ENCODE data around the gene MYRIP.

The MYRIP gene

DNA sequence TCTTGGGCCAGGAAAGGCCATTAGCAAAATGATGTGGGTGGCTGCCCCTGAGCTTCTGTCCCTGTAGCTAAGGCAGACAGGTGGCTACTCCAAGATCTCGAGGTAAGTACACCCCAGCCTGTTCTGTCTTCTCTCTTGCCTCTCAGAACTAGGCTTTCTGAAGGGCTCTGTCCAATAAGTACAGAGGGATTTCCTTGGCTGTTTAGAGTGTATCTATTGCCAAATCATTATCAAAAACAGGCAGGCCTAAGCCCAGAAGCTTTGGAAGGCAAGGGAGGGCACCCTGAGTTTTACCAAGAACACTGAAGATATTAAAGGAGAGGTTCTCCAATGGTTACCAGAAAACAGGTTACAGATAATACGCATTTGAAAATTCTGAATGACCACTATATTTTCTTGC, 156.6 kb downstream of the MYRIP start:
- DNase-seq = no peak
- TF ChIP-seq CTCF (IDR thresholded peaks at IDR 0.05; ENCODE audit: low read depth, low read length, missing control alignments) = no peak
- H3K27me3 ChIP-seq (replicated peaks) = no peaks in the 10 kb centered on the region

DNA sequence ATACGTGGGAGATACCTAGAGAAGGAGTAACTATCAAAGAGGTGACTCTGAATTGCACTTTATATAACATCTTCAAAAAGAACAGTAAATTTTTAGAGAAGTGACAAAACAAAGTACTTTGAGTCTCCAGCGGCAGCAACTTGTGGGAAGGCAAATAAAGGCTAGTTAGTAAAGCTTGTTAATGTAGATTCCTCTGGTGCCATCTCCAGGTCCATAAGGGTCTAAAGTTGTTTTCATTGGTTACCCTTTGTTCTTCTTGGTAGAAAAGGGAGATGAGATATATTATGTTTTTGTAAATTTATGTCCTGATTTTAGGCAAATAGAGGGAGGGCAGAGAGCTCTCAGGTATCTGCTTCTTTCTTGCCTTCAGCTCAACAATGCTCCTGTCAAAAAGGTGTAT, 161.6 kb downstream of the MYRIP start:
- TF ChIP-seq CTCF (IDR thresholded peaks at IDR 0.05; ENCODE audit: low read depth, low read length, missing control alignments) = no peak
- Histone ChIP-seq H3K4me3 (ENCODE audit: low read depth, low read length) (no peak overlapping the region), H3K27me3 (replicated peaks) (no peaks in the 10 kb centered on the region), H3K27ac (no peak overlapping the region), H3K36me3 (replicated peaks) (no peaks in the 10 kb centered on the region)
- DNase-seq = no peak
- in situ Hi-C loops (cut with HindIII; ENCODE audit: low pct_ligation_motif_present, low sequenced_read_pairs) = no loop called here

More for the DNA sequence above, 156.6 kb downstream of the MYRIP start:
- H3K27ac ChIP-seq = no peak overlapping the region
- in situ Hi-C loops (cut with HindIII; ENCODE audit: low pct_ligation_motif_present, low sequenced_read_pairs) = no loop called here
- H3K4me3 ChIP-seq (ENCODE audit: low read depth, low read length) = no peak overlapping the region
- no peaks in the 10 kb centered on the region for H3K36me3 ChIP-seq (replicated peaks)

- no peak overlapping the region for H3K4me3 ChIP-seq (ENCODE audit: low read depth, low read length)
- H3K36me3 ChIP-seq (replicated peaks) = no peaks in the 10 kb centered on the region
- H3K27me3 ChIP-seq (replicated peaks) = no peaks in the 10 kb centered on the region
- TF ChIP-seq CTCF (IDR thresholded peaks at IDR 0.05; ENCODE audit: low read depth, low read length, missing control alignments) = no peak
- DNase-seq = no peak
- in situ Hi-C loops (cut with HindIII; ENCODE audit: low pct_ligation_motif_present, low sequenced_read_pairs) = no loop called here
- no peak overlapping the region for H3K27ac ChIP-seq
Observed at GRCh38 chr3:39971559-39972031, 162.2 kb downstream of the MYRIP start.

- no peak overlapping the region for H3K27ac ChIP-seq
- DNase-seq = no peak
- no peak for TF ChIP-seq CTCF (IDR thresholded peaks at IDR 0.05; ENCODE audit: low read depth, low read length, missing control alignments)
- no peaks in the 10 kb centered on the region for H3K27me3 ChIP-seq (replicated peaks)
- H3K4me3 ChIP-seq (ENCODE audit: low read depth, low read length) = no peak overlapping the region
- in situ Hi-C loops (cut with HindIII; ENCODE audit: low pct_ligation_motif_present, low sequenced_read_pairs) = no loop called here
- H3K36me3 ChIP-seq (replicated peaks) = no peaks in the 10 kb centered on the region
Observed at GRCh38 chr3:39972508-39972907, 163.1 kb downstream of the MYRIP start.

- H3K4me3 ChIP-seq (ENCODE audit: low read depth, low read length) = no peak overlapping the region
- no peak for DNase-seq
- H3K27me3 ChIP-seq (replicated peaks) = no peaks in the 10 kb centered on the region
- in situ Hi-C loops (cut with HindIII; ENCODE audit: low pct_ligation_motif_present, low sequenced_read_pairs) = no loop called here
- no peaks in the 10 kb centered on the region for H3K36me3 ChIP-seq (replicated peaks)
- no peak overlapping the region for H3K27ac ChIP-seq
- TF ChIP-seq CTCF (IDR thresholded peaks at IDR 0.05; ENCODE audit: low read depth, low read length, missing control alignments) = no peak
Observed at GRCh38 chr3:39977058-39977794, 167.8 kb downstream of the MYRIP start.

DNA sequence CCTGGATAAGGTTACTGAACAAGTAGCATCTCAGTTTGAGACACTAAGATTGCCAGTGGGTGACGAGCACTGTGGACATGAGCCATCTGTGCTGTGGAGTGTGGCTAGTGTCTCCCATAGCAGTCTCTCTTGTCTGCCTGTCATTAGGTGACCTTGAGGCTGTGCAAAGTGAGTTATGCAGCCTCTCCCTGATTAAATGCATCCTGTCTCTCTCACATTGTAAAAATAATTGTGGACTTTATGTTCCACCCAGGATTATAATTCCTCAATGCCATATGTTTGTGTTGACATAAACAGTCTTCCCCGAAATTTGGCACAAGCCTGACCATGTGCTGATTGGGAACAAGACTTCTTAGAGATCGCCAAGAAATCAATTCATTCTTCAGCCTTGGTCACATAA, 168.9 kb downstream of the MYRIP start:
- no peaks in the 10 kb centered on the region for H3K36me3 ChIP-seq (replicated peaks)
- H3K27me3 ChIP-seq (replicated peaks) = no peaks in the 10 kb centered on the region
- H3K4me3 ChIP-seq (ENCODE audit: low read depth, low read length) = no peak overlapping the region
- H3K27ac ChIP-seq = no peak overlapping the region
- no peak for TF ChIP-seq CTCF (IDR thresholded peaks at IDR 0.05; ENCODE audit: low read depth, low read length, missing control alignments)
- in situ Hi-C loops (cut with HindIII; ENCODE audit: low pct_ligation_motif_present, low sequenced_read_pairs) = no loop called here
- no peak for DNase-seq

Measured in brain microvascular endothelial cell (primary cell).